HepG2 (cell line): ENCODE results near the gene ZDHHC7. TPM values are rescaled to one million over a fixed set of nuclear protein-coding genes. Genes with fewer than 3 reads are reported as not detected.

ENCODE experiments used
- CBX5 ChIP-seq: sonication (generic); formaldehyde crosslinking; IDR thresholded peaks from 2 replicates; pipeline ENCODE4 v1.4.0; 2020; ENCODE audit warnings: missing genetic modification reagents, borderline replicate concordance
- DNMT3B ChIP-seq: conservative IDR thresholded peaks from 2 replicates; pipeline ENCODE4 v1.6.1; 2016; ENCODE audit warnings: missing biosample characterization, control low read depth
- FOXP1 ChIP-seq, 2 experiments: fragments of 450-650 bp in 1 of 2; IDR thresholded peaks; 2 replicates each; pipeline ENCODE4 v1.6.1; 2017 to 2018; ENCODE audit warnings: antibody characterized with exemption in 1 of 2
- GATAD2A ChIP-seq: IDR thresholded peaks from 2 replicates; pipeline ENCODE4 v1.6.1; 2016
- IKZF4 ChIP-seq: sonication (generic); formaldehyde crosslinking; IDR thresholded peaks from 2 replicates; pipeline ENCODE4 v1.5.1; 2020; ENCODE audit warnings: borderline replicate concordance, mild to moderate bottlenecking, low read depth, missing genetic modification reagents; ENCODE audit errors: not compliant biosample characterization
- KMT2B ChIP-seq: IDR thresholded peaks from 2 replicates; pipeline ENCODE4 v1.6.1; 2016; ENCODE audit warnings: missing genetic modification reagents, missing compliant biosample characterization
- MAF1 ChIP-seq: sonication (generic); formaldehyde crosslinking; IDR thresholded peaks from 2 replicates; pipeline ENCODE4 v1.5.0; 2020; ENCODE audit warnings: missing genetic modification reagents, borderline replicate concordance
- MEIS1 ChIP-seq: sonication (generic); formaldehyde crosslinking; IDR thresholded peaks from 2 replicates; pipeline ENCODE4 v1.9.0; 2021; ENCODE audit warnings: mild to moderate bottlenecking, missing genetic modification reagents, moderate library complexity, borderline replicate concordance
- NFAT5 ChIP-seq: sonication (generic); formaldehyde crosslinking; IDR thresholded peaks from 2 replicates; pipeline ENCODE4 v1.4.0; 2020; ENCODE audit warnings: missing genetic modification reagents
- POLR2AphosphoS5 ChIP-seq: IDR thresholded peaks from 2 replicates; pipeline ENCODE4 v1.6.1; 2012; ENCODE audit warnings: low read depth, low read length
- RARA ChIP-seq: IDR thresholded peaks from 2 replicates; pipeline ENCODE4 v1.6.1; 2016; ENCODE audit warnings: missing genetic modification reagents, missing compliant biosample characterization
- SSRP1 ChIP-seq: IDR thresholded peaks from 2 replicates; pipeline ENCODE4 v1.6.1; 2016; ENCODE audit warnings: control low read depth
- ZBTB3 ChIP-seq: sonication (generic); formaldehyde crosslinking; IDR thresholded peaks from 2 replicates; pipeline ENCODE4 v1.4.0; 2020; ENCODE audit warnings: low read depth, mild to moderate bottlenecking, moderate library complexity, missing genetic modification reagents, borderline replicate concordance
- ZNF263 ChIP-seq: sonication (generic); formaldehyde crosslinking; IDR thresholded peaks from 2 replicates; pipeline ENCODE4 v1.4.0; 2020; ENCODE audit warnings: missing genetic modification reagents
- ZNF362 ChIP-seq: sonication (generic); formaldehyde crosslinking; IDR thresholded peaks from 2 replicates; pipeline ENCODE4 v1.4.0; 2020; ENCODE audit warnings: missing genetic modification reagents, mild to moderate bottlenecking, borderline replicate concordance
- ZNF414 ChIP-seq: sonication (generic); formaldehyde crosslinking; IDR thresholded peaks from 2 replicates; pipeline ENCODE4 v1.5.0; 2020; ENCODE audit warnings: missing genetic modification reagents
- ZNF552 ChIP-seq: sonication (generic); formaldehyde crosslinking; IDR thresholded peaks from 2 replicates; pipeline ENCODE4 v1.9.0; 2022; ENCODE audit warnings: missing genetic modification reagents, mild to moderate bottlenecking, borderline replicate concordance
- ZNF7 ChIP-seq: IDR thresholded peaks from 2 replicates; pipeline ENCODE4 v1.6.1; 2016; ENCODE audit warnings: missing biosample characterization, missing genetic modification reagents
- ZNF792 ChIP-seq: IDR thresholded peaks from 2 replicates; pipeline ENCODE4 v1.6.1; 2016
- polyA plus RNA-seq, 8 experiments: library from polyadenylated mRNA; depleted of rRNA in 3 of 8; stranded (reverse) in 7 of 8; unstranded in 1 of 8; fragments of >200 nt; fragmentation: Illumina TruSeq in 4 of 8; extraction: Trizol in 4 of 8; gene quantifications; 2 replicates each; pipeline versions ENCODE4 v1.2.1 to v1.2.3, GENCODE V29; 2011 to 2016; ENCODE audit warnings: low read depth in 4 of 8, missing spikeins in 1 of 8, mixed read lengths in 1 of 8; ENCODE audit not compliant: insufficient read depth in 1 of 8
- total RNA-seq, 5 experiments: library from RNA; depleted of rRNA; stranded (reverse); fragments of >200 nt; fragmentation: Illumina TruSeq; extraction: Trizol; gene quantifications; 2 replicates each; pipeline ENCODE4 v1.2.3, GENCODE V29; 2016; ENCODE audit warnings: low read depth in 1 of 5
- TF ChIP-seq, protein P1 (sequence below): IDR thresholded peaks from 2 replicates; pipeline ENCODE4 v1.6.1; 2016; ENCODE audit warnings: mild to moderate bottlenecking
- TF ChIP-seq, protein P2 (sequence below): sonication (generic); formaldehyde crosslinking; IDR thresholded peaks from 2 replicates; pipeline ENCODE4 v1.4.0; 2020; ENCODE audit warnings: low read depth, mild to moderate bottlenecking, missing genetic modification reagents

The ZDHHC7 gene
- total and polyA plus RNA-seq, 2 of the 13 experiments (the other 11 are each of a cell fraction or from before 2014, with no cell fraction given) = 46.8 to 67.6 TPM

DNA sequence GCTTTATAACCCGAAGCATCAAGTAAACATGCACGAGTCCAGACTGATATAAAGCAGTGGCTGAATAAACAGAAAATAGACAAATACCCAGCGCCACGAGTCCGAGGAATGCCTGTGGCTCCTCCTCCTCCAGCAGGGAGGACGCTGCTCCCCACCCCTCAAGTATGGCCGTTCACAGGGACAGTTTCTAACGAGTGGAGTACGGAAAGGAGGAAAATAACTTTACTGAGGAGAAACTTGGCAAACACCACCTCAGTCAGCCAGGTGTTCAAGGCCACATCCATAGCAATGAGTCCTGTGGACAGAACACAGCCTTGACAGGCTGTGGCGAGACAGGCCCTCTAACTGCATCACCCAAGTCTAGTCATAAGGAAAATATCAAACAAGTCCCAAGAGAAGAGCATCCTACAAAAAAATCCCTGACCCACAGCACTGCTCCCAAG, 9.2 kb downstream of the ZDHHC7 start (continued):
- TF ChIP-seq, protein P1, sequence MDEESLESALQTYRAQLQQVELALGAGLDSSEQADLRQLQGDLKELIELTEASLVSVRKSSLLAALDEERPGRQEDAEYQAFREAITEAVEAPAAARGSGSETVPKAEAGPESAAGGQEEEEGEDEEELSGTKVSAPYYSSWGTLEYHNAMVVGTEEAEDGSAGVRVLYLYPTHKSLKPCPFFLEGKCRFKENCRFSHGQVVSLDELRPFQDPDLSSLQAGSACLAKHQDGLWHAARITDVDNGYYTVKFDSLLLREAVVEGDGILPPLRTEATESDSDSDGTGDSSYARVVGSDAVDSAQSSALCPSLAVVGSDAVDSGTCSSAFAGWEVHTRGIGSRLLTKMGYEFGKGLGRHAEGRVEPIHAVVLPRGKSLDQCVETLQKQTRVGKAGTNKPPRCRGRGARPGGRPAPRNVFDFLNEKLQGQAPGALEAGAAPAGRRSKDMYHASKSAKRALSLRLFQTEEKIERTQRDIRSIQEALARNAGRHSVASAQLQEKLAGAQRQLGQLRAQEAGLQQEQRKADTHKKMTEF = peak; percentile 62; the same call in 1 of the 2 replicates
- TF ChIP-seq CBX5 (CRISPR knock-in tag) = peak; percentile 64; the same call in 1 of the 2 replicates
- TF ChIP-seq, protein P2, sequence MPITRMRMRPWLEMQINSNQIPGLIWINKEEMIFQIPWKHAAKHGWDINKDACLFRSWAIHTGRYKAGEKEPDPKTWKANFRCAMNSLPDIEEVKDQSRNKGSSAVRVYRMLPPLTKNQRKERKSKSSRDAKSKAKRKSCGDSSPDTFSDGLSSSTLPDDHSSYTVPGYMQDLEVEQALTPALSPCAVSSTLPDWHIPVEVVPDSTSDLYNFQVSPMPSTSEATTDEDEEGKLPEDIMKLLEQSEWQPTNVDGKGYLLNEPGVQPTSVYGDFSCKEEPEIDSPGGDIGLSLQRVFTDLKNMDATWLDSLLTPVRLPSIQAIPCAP (CRISPR knock-in tag) = no peak
- no peak for TF ChIP-seq FOXP1 (IDR thresholded peaks at IDR 0.05)
- 0 out of 2 replicates have a peak, but pooled peaks have one; percentile 13 for TF ChIP-seq FOXP1 (CRISPR knock-in tag; IDR thresholded peaks at IDR 0.05)
- 0 out of 2 replicates have a peak, but pooled peaks have one; percentile 60 for TF ChIP-seq SSRP1 (CRISPR knock-in tag)
- TF ChIP-seq ZBTB3 (CRISPR knock-in tag) = 0 out of 2 replicates have a peak, but pooled peaks have one; percentile 27
- no peak for TF ChIP-seq IKZF4 (CRISPR knock-in tag)
- TF ChIP-seq ZNF414 (CRISPR knock-in tag) = 0 out of 2 replicates have a peak, but pooled peaks have one; percentile 32
- TF ChIP-seq ZNF263 (CRISPR knock-in tag) = peak; percentile 96
- peak; percentile 33; the same call in 1 of the 2 replicates for TF ChIP-seq ZNF362 (CRISPR knock-in tag)
- 0 out of 2 replicates have a peak, but pooled peaks have one; percentile 19 for TF ChIP-seq NFAT5 (CRISPR knock-in tag)
- TF ChIP-seq MEIS1 (CRISPR knock-in tag) = no peak
- no peak for TF ChIP-seq ZNF7 (CRISPR knock-in tag)
- 0 out of 2 replicates have a peak, but pooled peaks have one; percentile 58 for TF ChIP-seq DNMT3B
- 0 out of 2 replicates have a peak, but pooled peaks have one; percentile 21 for TF ChIP-seq RARA (CRISPR knock-in tag)
- TF ChIP-seq GATAD2A (CRISPR knock-in tag) = peak; percentile 56; the same call in 1 of the 2 replicates
- TF ChIP-seq POLR2AphosphoS5 = peak; percentile 43; the same call in 1 of the 2 replicates
- 0 out of 2 replicates have a peak, but pooled peaks have one; percentile 27 for TF ChIP-seq KMT2B
- no peak for TF ChIP-seq MAF1 (CRISPR knock-in tag)
- no peak for TF ChIP-seq ZNF792 (CRISPR knock-in tag)
- no peak for TF ChIP-seq ZNF552 (CRISPR knock-in tag)
